GM10248 (cell line): ENCODE data around the gene TRAF3.

Experiments
- CTCF ChIA-PET: fragments of 300-600 bp; sonication (Branson Sonifier 250); formaldehyde crosslinking; extraction: SDS; loops from one replicate; lab custom pipeline; 2021; ENCODE audit warnings: antibody characterized with exemption; lab: Yijun Ruan, JAX
- POLR2A ChIA-PET: fragments of 350-650 bp; sonication (Branson Sonifier 250); formaldehyde crosslinking; extraction: SDS; loops from one replicate; lab custom pipeline; 2020; ENCODE audit warnings: antibody characterized with exemption; lab: Yijun Ruan, JAX
- DNase-seq: peaks from one replicate; pipeline ENCODE4 v3.0.0; 2012; ENCODE audit errors: extremely low spot score
- TF ChIP-seq, protein P1 (sequence below): IDR thresholded peaks from 2 replicates; pipeline ENCODE4 v1.5.1; 2012; ENCODE audit warnings: mild to moderate bottlenecking, low read depth; ENCODE audit errors: extremely low read depth, missing control alignments, control extremely low read depth

Gene TRAF3

DNA sequence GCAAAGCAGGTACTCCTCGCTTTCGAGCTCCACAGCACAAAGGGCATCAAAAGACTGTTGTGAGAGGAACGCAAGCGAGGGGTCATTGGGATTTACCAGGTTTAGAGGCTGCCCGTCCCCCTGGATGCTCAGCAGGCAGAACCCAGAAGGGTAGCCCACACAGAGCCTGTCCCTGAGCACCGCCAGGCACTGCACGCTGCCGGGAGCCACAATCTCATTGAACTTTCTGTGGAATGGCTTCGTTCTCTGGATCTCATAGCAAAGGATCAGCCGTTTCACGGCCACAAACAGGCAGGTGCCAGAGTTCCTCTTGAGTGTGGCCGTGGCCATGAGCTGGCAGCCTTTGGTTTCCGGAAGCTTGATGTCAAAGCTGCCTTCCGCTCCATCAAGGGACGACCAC lies 166.7 kb downstream of the TRAF3 start:
- TF ChIP-seq, protein P1, sequence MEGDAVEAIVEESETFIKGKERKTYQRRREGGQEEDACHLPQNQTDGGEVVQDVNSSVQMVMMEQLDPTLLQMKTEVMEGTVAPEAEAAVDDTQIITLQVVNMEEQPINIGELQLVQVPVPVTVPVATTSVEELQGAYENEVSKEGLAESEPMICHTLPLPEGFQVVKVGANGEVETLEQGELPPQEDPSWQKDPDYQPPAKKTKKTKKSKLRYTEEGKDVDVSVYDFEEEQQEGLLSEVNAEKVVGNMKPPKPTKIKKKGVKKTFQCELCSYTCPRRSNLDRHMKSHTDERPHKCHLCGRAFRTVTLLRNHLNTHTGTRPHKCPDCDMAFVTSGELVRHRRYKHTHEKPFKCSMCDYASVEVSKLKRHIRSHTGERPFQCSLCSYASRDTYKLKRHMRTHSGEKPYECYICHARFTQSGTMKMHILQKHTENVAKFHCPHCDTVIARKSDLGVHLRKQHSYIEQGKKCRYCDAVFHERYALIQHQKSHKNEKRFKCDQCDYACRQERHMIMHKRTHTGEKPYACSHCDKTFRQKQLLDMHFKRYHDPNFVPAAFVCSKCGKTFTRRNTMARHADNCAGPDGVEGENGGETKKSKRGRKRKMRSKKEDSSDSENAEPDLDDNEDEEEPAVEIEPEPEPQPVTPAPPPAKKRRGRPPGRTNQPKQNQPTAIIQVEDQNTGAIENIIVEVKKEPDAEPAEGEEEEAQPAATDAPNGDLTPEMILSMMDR: no peak
- POLR2A ChIA-PET: no interaction called here
- CTCF ChIA-PET: interaction anchor here (1.7 kb wide), 1 partner anchor 9 kb away, joined by 4 read pairs; no protein-coding TSS in a partner anchor
- DNase-seq: no peak

DNA sequence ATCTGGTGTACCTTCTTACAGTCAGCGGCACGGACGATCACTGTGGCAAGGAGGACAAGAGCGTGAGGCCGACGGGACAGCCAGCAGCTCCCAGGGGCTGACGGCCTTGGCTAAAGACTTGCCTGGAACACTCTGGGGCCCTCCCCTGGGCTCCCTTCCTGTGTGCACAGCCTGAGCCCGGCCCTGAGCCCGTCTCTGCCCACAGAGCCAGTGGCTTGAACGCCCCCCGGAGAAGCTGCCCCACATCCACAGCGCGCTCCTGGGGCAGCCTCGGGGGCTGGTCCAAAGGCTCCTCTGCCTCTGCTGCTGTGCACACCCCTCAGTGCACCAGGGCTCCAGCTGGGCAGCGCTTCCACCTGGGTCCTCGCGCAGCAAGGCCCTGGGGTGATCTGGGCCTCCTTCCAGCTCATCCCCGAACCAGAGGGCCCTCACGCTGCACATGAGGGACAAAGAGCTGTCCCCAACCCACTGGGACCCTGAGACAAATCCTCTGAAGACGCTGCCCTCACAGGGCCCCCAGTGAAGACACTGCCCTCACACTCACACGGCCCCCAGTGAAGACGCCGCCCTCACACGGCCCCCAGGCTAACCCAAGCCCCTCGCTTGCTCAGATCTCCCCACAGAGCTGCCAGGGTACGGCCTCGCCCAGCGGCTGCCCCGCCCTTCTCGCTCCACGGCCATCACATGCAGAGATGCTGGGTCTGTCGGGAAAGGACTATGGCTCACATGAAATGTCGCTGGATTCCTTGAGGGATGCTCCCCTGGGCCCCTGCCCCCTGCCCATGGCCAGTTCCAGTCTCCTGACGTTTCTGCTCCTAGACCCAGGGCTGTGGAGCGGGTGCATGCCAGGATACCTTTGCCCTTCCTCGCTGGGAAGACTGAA lies 167.4 kb downstream of the TRAF3 start:
- TF ChIP-seq, protein P1: no peak
- no peak for DNase-seq
- ChIA-PET CTCF (interaction anchor here (1.2 to 1.7 kb wide), 2 partner anchors 10 to 12 kb away, joined by 3 to 4 read pairs; no protein-coding TSS in a partner anchor), POLR2A (no interaction called here)

DNA sequence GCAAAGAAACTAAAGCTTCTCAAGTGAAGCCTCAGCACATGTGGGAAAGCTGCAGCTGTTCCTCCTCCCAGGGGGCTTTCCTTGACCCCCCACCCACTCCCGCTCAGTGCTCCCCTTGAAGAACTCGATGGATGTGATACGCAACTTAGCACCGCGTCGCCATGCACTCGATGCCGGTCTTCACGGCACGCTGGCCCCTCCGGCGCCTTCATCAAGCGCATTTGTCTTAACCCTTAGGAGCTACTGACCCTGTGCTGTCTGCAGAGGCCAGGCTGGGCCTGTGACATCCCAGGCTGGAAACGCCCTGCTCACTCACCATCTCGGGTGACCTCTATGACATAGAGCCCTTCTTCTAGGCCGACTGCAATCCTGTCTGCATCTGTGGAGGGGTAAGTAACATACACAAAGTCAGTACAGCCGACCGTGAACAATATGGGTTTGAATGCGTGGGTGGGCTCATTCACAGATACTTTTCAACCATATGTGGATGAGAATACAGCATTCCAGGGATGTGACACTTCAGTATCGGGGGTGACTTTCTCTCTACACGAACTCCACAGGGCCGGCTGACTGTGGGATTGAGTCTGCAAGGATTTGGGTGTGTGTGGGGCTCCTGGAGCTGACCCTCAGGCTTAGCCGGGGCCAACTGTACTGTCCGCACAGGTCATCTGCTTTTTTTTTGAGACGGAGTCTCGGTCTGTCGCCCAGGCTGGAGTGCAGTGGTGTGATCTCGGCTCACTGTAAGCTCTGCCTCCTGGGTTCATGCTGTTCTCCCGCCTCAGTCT lies 168.3 kb downstream of the TRAF3 start:
- TF ChIP-seq, protein P1: no peak
- DNase-seq: no peak
- ChIA-PET POLR2A (no interaction called here), CTCF (interaction anchor here (1.2 to 1.7 kb wide), 2 partner anchors 11 kb away, joined by 3 to 4 read pairs; no protein-coding TSS in a partner anchor)

DNA sequence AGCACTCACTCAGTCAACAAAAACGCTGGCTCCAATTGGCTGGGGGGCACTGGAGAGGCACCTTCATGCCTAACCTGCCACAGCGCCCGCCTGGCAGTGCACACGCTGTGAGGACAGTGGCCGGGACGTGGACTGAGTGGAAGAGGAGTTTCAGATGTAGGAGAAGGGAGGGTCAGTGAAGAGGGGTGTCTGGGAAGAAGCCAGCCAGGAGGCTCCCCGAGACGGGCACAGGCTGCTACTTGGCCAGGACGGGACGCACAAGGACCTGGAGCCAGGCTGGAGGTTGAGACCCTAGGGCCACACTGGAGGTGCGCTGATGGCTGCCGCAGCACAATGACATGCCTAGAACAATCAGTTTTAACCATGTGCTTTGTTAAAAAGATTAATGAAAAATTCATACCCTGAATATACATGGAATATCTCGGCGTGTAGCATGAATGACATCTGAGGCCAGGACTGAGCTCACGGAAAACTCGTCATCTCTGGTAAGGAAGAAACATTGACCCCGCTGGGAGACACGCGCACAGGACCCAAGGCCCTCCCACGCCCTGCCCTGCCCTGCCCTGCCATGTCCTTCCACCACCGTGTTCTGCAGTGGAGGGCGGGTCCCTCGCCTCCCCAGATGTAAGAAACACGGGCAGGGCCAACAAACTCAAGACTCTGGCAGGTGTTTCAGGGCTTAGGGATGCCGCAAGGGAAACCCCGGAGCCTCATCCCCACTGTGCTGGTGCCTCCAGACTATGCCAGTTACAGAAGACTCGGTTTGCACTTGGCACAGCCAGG lies 170.3 kb downstream of the TRAF3 start:
- CTCF ChIA-PET: no interaction called here
- no peak for DNase-seq
- POLR2A ChIA-PET: no interaction called here
- TF ChIP-seq, protein P1: no peak

DNA sequence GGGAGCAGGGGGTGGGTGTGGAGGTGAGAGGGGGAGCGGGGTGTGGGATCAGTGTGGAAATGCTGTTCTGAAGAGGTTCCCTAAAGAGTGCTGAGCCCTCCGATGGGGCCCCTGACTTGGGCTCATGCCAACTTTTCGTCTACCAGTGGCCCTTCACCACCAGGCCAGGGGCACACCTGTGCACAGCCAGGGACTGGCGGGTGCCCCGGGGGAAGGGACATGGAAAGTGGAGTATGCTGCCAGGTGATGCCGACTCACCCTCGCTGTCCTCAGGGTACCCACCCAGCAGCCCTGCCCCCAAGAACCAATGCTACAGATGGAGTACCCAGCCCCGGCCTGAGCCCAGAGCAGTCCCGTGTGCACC lies 171.4 kb downstream of the TRAF3 start:
- ChIA-PET CTCF (no interaction called here), POLR2A (no interaction called here)
- TF ChIP-seq, protein P1: no peak
- no peak for DNase-seq
